ENCODE measurements around the gene DENND1B. TPM values are rescaled to one million over a fixed set of nuclear protein-coding genes. Genes with fewer than 3 reads are reported as not detected.

DENND1B gene
- total RNA-seq, 1 experiment from 2014 or later, result 9.6 TPM

DNA sequence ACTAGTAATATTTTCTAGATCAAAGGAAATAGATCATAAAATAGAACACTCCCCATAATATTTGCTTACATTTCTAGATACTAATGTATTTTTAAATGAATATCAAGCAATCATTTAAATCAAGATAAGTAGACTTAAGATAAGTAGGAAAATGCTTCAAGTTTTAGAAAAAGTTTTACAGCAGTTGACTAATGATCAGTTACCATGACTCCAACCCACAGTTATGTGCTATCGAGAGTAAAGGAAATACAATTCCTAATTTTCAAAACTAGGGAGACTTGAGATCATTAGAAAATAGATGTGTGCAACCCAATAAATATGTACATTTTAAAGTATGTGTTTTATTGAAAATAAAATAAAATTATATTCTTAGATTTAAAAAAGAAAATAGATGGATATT, 95.0 kb downstream of the DENND1B start:
- no TSS peak for BruUV-seq (replicated peaks)
- Histone ChIP-seq H3K9me2 (ENCODE audit: insufficient read depth) (no peaks in the 10 kb centered on the region), H3K27me3 (ENCODE audit: insufficient read depth, low read length) (no peaks in the 10 kb centered on the region), H4K20me1 (ENCODE audit: insufficient read depth) (no peaks in the 10 kb centered on the region), H3K79me2 (ENCODE audit: insufficient read depth, low read length) (no peaks in the 10 kb centered on the region), H3K27ac (ENCODE audit: low read depth, low read length) (no peak overlapping the region), H3K4me2 (ENCODE audit: low read length) (no peak overlapping the region), H3K9ac (ENCODE audit: low read length) (no peak overlapping the region), H3K9me3 (ENCODE audit: control insufficient read depth in 1 of 2, insufficient read depth in 1 of 2, low read depth in 1 of 2, low read length in 2 of 2) (no peaks in the 10 kb centered on the region), H2AFZ (ENCODE audit: low read depth, low read length, poor library complexity, severe bottlenecking) (no peak overlapping the region), H3K4me3 (replicated peaks in 1 of 2; ENCODE audit: low read depth in 1 of 2, low read length in 2 of 2) (no peak overlapping the region), H3K36me3 (ENCODE audit: control insufficient read depth in 1 of 2, insufficient read depth in 2 of 2, low read length in 2 of 2) (no peaks in the 10 kb centered on the region), H3K4me1 (ENCODE audit: control insufficient read depth in 1 of 2, insufficient read depth in 2 of 2, low read length in 2 of 2) (no peaks in the 10 kb centered on the region)
- intact Hi-C loops (cut with micrococcal nuclease), result no loop called here
- TF ChIP-seq MAX (IDR thresholded peaks at IDR 0.05), result no peak
- TF ChIP-seq ATF3 (IDR thresholded peaks at IDR 0.05), result no peak
- no peak for TF ChIP-seq EZH2phosphoT487 (IDR thresholded peaks at IDR 0.05; ENCODE audit: borderline replicate concordance)
- TF ChIP-seq CEBPB (IDR thresholded peaks at IDR 0.05; ENCODE audit: low read depth), result no peak
- RAD21 ChIA-PET (ENCODE audit: low non-redundant PET in 1 of 2, low total read pairs in 2 of 2, uncharacterized antibody in 2 of 2, unreplicated experiment in 2 of 2), result no interaction called here
- no peak for ATAC-seq
- CTCF ChIA-PET, result no interaction called here
- DNase-seq (ENCODE audit: low read depth, low spot score), result no peak
- POLR2A ChIA-PET, result no interaction called here

- H3K9ac ChIP-seq (ENCODE audit: low read length), result no peak overlapping the region
- no peak overlapping the region for H3K27ac ChIP-seq (ENCODE audit: low read depth, low read length)
- no peaks in the 10 kb centered on the region for H3K27me3 ChIP-seq (ENCODE audit: insufficient read depth, low read length)
- H3K9me3 ChIP-seq (ENCODE audit: control insufficient read depth in 1 of 2, insufficient read depth in 1 of 2, low read depth in 1 of 2, low read length in 2 of 2), result no peaks in the 10 kb centered on the region
- ChIA-PET RAD21 (ENCODE audit: low non-redundant PET in 1 of 2, low total read pairs in 2 of 2, uncharacterized antibody in 2 of 2, unreplicated experiment in 2 of 2) (no interaction called here), POLR2A (no interaction called here), CTCF (no interaction called here)
- ATAC-seq, result no peak
- intact Hi-C loops (cut with micrococcal nuclease), result no loop called here
- no peak for TF ChIP-seq CTCF (IDR thresholded peaks at IDR 0.05 in 2 of 3, conservative IDR thresholded peaks at IDR 0.05 in 1 of 3; ENCODE audit: borderline replicate concordance in 1 of 3, insufficient read depth in 1 of 3, low read depth in 2 of 3, low read length in 2 of 3)
- no peak for TF ChIP-seq CEBPB (IDR thresholded peaks at IDR 0.05; ENCODE audit: low read depth)
- no peak for DNase-seq (ENCODE audit: low read depth, low spot score)
- no peaks in the 10 kb centered on the region for H3K9me2 ChIP-seq (ENCODE audit: insufficient read depth)
- H3K4me3 ChIP-seq (replicated peaks in 1 of 2; ENCODE audit: low read depth in 1 of 2, low read length in 2 of 2), result no peak overlapping the region
- no peaks in the 10 kb centered on the region for H3K36me3 ChIP-seq (ENCODE audit: control insufficient read depth in 1 of 2, insufficient read depth in 2 of 2, low read length in 2 of 2)
- BruUV-seq (replicated peaks), result no TSS peak
- H3K4me2 ChIP-seq (ENCODE audit: low read length), result no peak overlapping the region
- no peaks in the 10 kb centered on the region for H4K20me1 ChIP-seq (ENCODE audit: insufficient read depth)
- no peak overlapping the region for H2AFZ ChIP-seq (ENCODE audit: low read depth, low read length, poor library complexity, severe bottlenecking)
- H3K79me2 ChIP-seq (ENCODE audit: insufficient read depth, low read length), result no peaks in the 10 kb centered on the region
- no peaks in the 10 kb centered on the region for H3K4me1 ChIP-seq (ENCODE audit: control insufficient read depth in 1 of 2, insufficient read depth in 2 of 2, low read length in 2 of 2)
Observed at GRCh38 chr1:197677752-197678295, 97.5 kb downstream of the DENND1B start.

All from HCT116 (cell line).